SK-N-SH (cell line): Measurements from ENCODE around the gene MMP14. TPM values are rescaled to one million over a fixed set of nuclear protein-coding genes. Genes with fewer than 3 reads are reported as not detected.
"Not testable (repeated sequence)": the region's sequence is repeated elsewhere in the genome, so short reads cannot be mapped to it uniquely, and the experiment has no call there.

Experiments
- CTCF ChIA-PET: fragments of 300-600, 350-600 bp; formaldehyde crosslinking; extraction: SDS; loops from one replicate; lab custom pipeline; 2021; lab: Yijun Ruan, JAX
- POLR2A ChIA-PET: fragments of 350-600 bp; sonication (Branson Sonifier 250); formaldehyde crosslinking; extraction: SDS; loops from one replicate; lab custom pipeline; 2020; ENCODE audit warnings: antibody characterized with exemption, inconsistent platforms; lab: Yijun Ruan, JAX
- DNase-seq: peaks from one replicate; pipeline ENCODE4 v3.0.0; 2012
- H2AFZ ChIP-seq: fragments of 200-600 bp; sonication (generic); 2 replicates; pipeline ENCODE4 v1.8.1; 2016; ENCODE audit warnings: antibody characterized with exemption, mild to moderate bottlenecking, low read depth
- H3F3A ChIP-seq: fragments of 200-600 bp; sonication (generic); replicated peaks from 2 replicates; pipeline ENCODE3; 2016; ENCODE audit warnings: antibody characterized with exemption, mild to moderate bottlenecking; ENCODE audit not compliant: insufficient read depth
- H3K27ac ChIP-seq, 2 experiments: fragments of 200-500 bp in 1 of 2; fragments of 200-600 bp in 1 of 2; sonication (Bioruptor generic) in 1 of 2; sonication (generic), shearing (Covaris generic) in 1 of 2; 2 replicates each; pipeline versions ENCODE4 v1.5.1 to v1.6.1; 2014 to 2016; ENCODE audit warnings: low read depth in 2 of 2, inconsistent platforms in 1 of 2, low read length in 1 of 2, mild to moderate bottlenecking in 1 of 2, mixed read lengths in 1 of 2
- H3K27me3 ChIP-seq: fragments of 200-600 bp; sonication (generic), shearing (Covaris generic); 2 replicates; pipeline ENCODE4 v1.6.1; 2016; ENCODE audit warnings: mixed run types; ENCODE audit not compliant: insufficient read depth
- H3K36me3 ChIP-seq, 2 experiments: fragments of 200-500 bp in 1 of 2; fragments of 200-600 bp in 1 of 2; sonication (Bioruptor generic) in 1 of 2; sonication (generic) in 1 of 2; replicated peaks in 1 of 2; 2 replicates each; pipeline versions ENCODE3 to v1.5.1; 2014 to 2016; ENCODE audit warnings: low read length in 1 of 2, mild to moderate bottlenecking in 1 of 2; ENCODE audit not compliant: insufficient read depth in 2 of 2, control insufficient read depth in 1 of 2
- H3K4me1 ChIP-seq, 2 experiments: fragments of 200-500 bp in 1 of 2; fragments of 200-600 bp in 1 of 2; sonication (Bioruptor generic) in 1 of 2; sonication (generic), shearing (Covaris generic) in 1 of 2; 2 replicates each; pipeline versions ENCODE4 v1.5.1 to v1.6.1; 2014 to 2016; ENCODE audit warnings: low read depth in 1 of 2, low read length in 1 of 2, mixed run types in 1 of 2; ENCODE audit not compliant: insufficient read depth in 2 of 2, control insufficient read depth in 1 of 2
- H3K4me2 ChIP-seq: fragments of 200-600 bp; sonication (generic), shearing (Covaris generic); 2 replicates; pipeline ENCODE4 v1.6.1; 2017; ENCODE audit warnings: mixed run types
- H3K4me3 ChIP-seq, 2 experiments: fragments of 200-500 bp in 1 of 2; fragments of 200-600 bp in 1 of 2; sonication (Bioruptor generic) in 1 of 2; sonication (generic), shearing (Covaris generic) in 1 of 2; 2 replicates each; pipeline versions ENCODE4 v1.5.1 to v1.8.1; 2014 to 2016; ENCODE audit warnings: low read depth in 2 of 2, inconsistent platforms in 1 of 2, low read length in 1 of 2, mild to moderate bottlenecking in 1 of 2, mixed read lengths in 1 of 2, moderate library complexity in 1 of 2
- H3K79me2 ChIP-seq: fragments of 200-600 bp; sonication (generic); 2 replicates; pipeline ENCODE4 v1.8.1; 2017; ENCODE audit warnings: mild to moderate bottlenecking; ENCODE audit not compliant: insufficient read depth
- H3K9ac ChIP-seq: fragments of 200-600 bp; sonication (generic); 2 replicates; pipeline ENCODE4 v1.6.1; 2017; ENCODE audit warnings: mixed run types
- H3K9me2 ChIP-seq: fragments of 200-600 bp; sonication (generic); 2 replicates; pipeline ENCODE4 v1.6.1; 2017; ENCODE audit warnings: mixed run types
- H3K9me3 ChIP-seq: fragments of 200-600 bp; sonication (generic); 2 replicates; pipeline ENCODE4 v1.6.1; 2017; ENCODE audit warnings: mixed run types, mild to moderate bottlenecking, moderate library complexity
- H4K20me1 ChIP-seq: fragments of 200-600 bp; sonication (generic); 2 replicates; pipeline ENCODE4 v1.6.1; 2017; ENCODE audit warnings: mild to moderate bottlenecking, mixed run types; ENCODE audit not compliant: insufficient read depth
- CHD2 ChIP-seq: fragments of 150-350 bp; IDR thresholded peaks from 2 replicates; pipeline ENCODE4 v1.6.1; 2018; ENCODE audit warnings: low read length; ENCODE audit not compliant: partially characterized antibody
- ELF1 ChIP-seq: IDR thresholded peaks from 2 replicates; pipeline ENCODE4 v1.4.0; 2012
- EP300 ChIP-seq, 2 experiments: IDR thresholded peaks; 2 replicates each; pipeline versions ENCODE4 v1.4.0 to v1.6.1; 2012; ENCODE audit warnings: borderline replicate concordance in 1 of 2, low read depth in 1 of 2, low read length in 1 of 2
- FOSL2 ChIP-seq: IDR thresholded peaks from 2 replicates; pipeline ENCODE4 v1.4.0; 2012; ENCODE audit warnings: low read depth, mild to moderate bottlenecking, moderate library complexity, borderline replicate concordance
- JUND ChIP-seq: IDR thresholded peaks from 2 replicates; pipeline ENCODE4 v1.4.0; 2012
- MEF2A ChIP-seq: IDR thresholded peaks from 2 replicates; pipeline ENCODE4 v1.4.0; 2012; ENCODE audit warnings: low read depth, borderline replicate concordance
- POLR2AphosphoS5 ChIP-seq: IDR thresholded peaks from 2 replicates; pipeline ENCODE4 v1.6.1; 2012; ENCODE audit warnings: low read depth, low read length
- RCOR1 ChIP-seq: fragments of 150-350 bp; IDR thresholded peaks from 2 replicates; pipeline ENCODE4 v1.6.1; 2017; ENCODE audit warnings: antibody characterized with exemption, low read length
- SIN3A ChIP-seq: IDR thresholded peaks from 2 replicates; pipeline ENCODE4 v1.6.1; 2012; ENCODE audit warnings: low read depth, mild to moderate bottlenecking, low read length, moderate library complexity, borderline replicate concordance
- TAF1 ChIP-seq: IDR thresholded peaks from 2 replicates; pipeline ENCODE4 v1.6.1; 2012; ENCODE audit warnings: low read depth, mild to moderate bottlenecking, low read length, moderate library complexity, borderline replicate concordance
- TCF12 ChIP-seq: IDR thresholded peaks from 2 replicates; pipeline ENCODE4 v1.4.0; 2012
- TEAD4 ChIP-seq: IDR thresholded peaks from 2 replicates; pipeline ENCODE4 v1.4.0; 2012; ENCODE audit warnings: mild to moderate bottlenecking, borderline replicate concordance; ENCODE audit not compliant: insufficient read depth
- USF2 ChIP-seq: fragments of 150-350 bp; IDR thresholded peaks from 2 replicates; pipeline ENCODE4 v1.6.1; 2017; ENCODE audit warnings: antibody characterized with exemption, low read length, low read depth, borderline replicate concordance
- WGBS: methylation state at CpG from one replicate; pipeline ENCODE4 v1.1.6; 2017; ENCODE audit warnings: low lambda C conversion rate; 5-methylcytosine and 5-hydroxymethylcytosine counted together
- polyA plus RNA-seq, 3 experiments: library from polyadenylated mRNA; depleted of rRNA; stranded (reverse); fragments of >200 nt; gene quantifications; 2 replicates each; pipeline ENCODE4 v1.2.3, GENCODE V29; 2012
- TF ChIP-seq, protein P1 (sequence below): IDR thresholded peaks from 2 replicates; pipeline ENCODE4; 2012
- TF ChIP-seq, protein P2 (sequence below): IDR thresholded peaks from 2 replicates; pipeline ENCODE4 v1.6.1; 2012; ENCODE audit warnings: mild to moderate bottlenecking, low read depth, low read length, moderate library complexity
- TF ChIP-seq, protein P3 (sequence below): IDR thresholded peaks from 2 replicates; pipeline ENCODE4 v1.4.0; 2012; ENCODE audit warnings: low read depth, borderline replicate concordance

Gene MMP14
- polyA plus RNA-seq, 1 of the 3 experiments (the other 2 are of a cell fraction): 139 TPM

DNA sequence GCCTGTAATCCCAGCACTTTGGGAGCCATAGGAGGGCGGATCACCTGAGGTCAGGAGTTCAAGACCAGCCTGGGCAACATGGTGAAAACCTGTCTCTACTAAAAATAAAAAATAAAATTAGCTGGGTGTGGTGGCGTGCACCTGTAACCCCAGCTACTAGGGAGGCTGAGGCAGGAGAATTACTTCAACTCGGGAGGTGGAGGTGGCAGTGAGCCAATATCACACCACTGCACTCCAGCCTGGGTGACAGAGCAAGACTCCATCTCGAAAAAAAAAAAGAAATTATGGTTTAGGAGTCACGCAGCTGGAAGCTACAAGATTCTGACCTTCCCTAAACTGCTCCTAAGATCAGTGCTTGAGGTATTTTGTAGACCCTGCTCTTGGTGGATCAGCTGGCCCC lies 42.8 kb upstream of the MMP14 start:
- H3K9me3 ChIP-seq, H2AFZ ChIP-seq, H3K9ac ChIP-seq, POLR2A ChIA-PET, H3K27ac ChIP-seq, H3F3A ChIP-seq, DNase-seq, H3K4me1 ChIP-seq, H3K9me2 ChIP-seq, H3K4me3 ChIP-seq, H4K20me1 ChIP-seq, H3K79me2 ChIP-seq, H3K4me2 ChIP-seq, H3K36me3 ChIP-seq: not testable (repeated sequence)
- H3K27me3 ChIP-seq: peaks cover 37% of the 10 kb centered on the region; the same call in 1 of the 2 replicates
- 11% methylated on average over 5 of the region's 5 CpGs for WGBS
- CTCF ChIA-PET: interaction anchor here (0.6 kb wide), 3 partner anchors 59 to 233 kb away, joined by 3 to 4 read pairs (median 3); no protein-coding TSS in a partner anchor

DNA sequence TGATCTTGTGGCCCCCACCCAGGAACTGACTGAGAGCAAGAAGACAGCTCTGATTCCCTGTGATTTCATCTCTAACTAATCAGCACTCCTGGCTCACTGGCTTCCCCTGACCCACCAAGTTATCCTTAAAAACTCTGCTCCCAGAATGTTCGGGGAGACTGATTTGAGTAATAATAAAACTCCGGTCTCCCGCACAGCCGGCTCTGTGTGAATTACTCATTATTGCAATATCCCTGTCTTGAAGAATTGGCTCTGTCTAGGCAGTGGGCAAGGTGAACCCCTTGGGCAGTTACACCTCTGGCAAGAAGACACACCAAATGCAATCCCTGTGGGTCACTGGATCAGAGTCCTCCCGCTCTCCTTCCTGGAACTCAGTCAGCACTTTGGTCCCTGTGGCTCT lies 42.4 kb upstream of the MMP14 start:
- DNase-seq: no peak
- H3K79me2 ChIP-seq: no peaks in the 10 kb centered on the region
- no peaks in the 10 kb centered on the region for H3K4me1 ChIP-seq
- H4K20me1 ChIP-seq: no peaks in the 10 kb centered on the region
- POLR2A ChIA-PET: no interaction called here
- no peaks in the 10 kb centered on the region for H3K36me3 ChIP-seq
- no peaks in the 10 kb centered on the region for H3K9me3 ChIP-seq
- H3K9ac ChIP-seq: no peak overlapping the region
- H3K4me3 ChIP-seq: no peak overlapping the region
- whole genome bisulfite sequencing: 24% methylated on average over 5 of the region's 5 CpGs
- no peak overlapping the region for H3K27ac ChIP-seq
- no peak overlapping the region for H2AFZ ChIP-seq
- CTCF ChIA-PET: interaction anchor here (0.6 kb wide), 2 partner anchors 59 to 179 kb away, joined by 3 read pairs; no protein-coding TSS in a partner anchor
- H3K4me2 ChIP-seq: no peak overlapping the region
- H3F3A ChIP-seq: no peaks in the 10 kb centered on the region
- peaks cover 41% of the 10 kb centered on the region; the same call in 1 of the 2 replicates for H3K27me3 ChIP-seq
- no peaks in the 10 kb centered on the region for H3K9me2 ChIP-seq
- TF ChIP-seq TEAD4: no peak
- no peak for TF ChIP-seq SIN3A
- TF ChIP-seq EP300 (IDR thresholded peaks at IDR 0.05; ENCODE audit: borderline replicate concordance in 1 of 2, low read depth in 1 of 2, low read length in 1 of 2): no peak
- TF ChIP-seq USF2: no peak
- TF ChIP-seq ELF1: no peak
- TF ChIP-seq MEF2A: no peak
- no peak for TF ChIP-seq TAF1
- TF ChIP-seq RCOR1: no peak

DNA sequence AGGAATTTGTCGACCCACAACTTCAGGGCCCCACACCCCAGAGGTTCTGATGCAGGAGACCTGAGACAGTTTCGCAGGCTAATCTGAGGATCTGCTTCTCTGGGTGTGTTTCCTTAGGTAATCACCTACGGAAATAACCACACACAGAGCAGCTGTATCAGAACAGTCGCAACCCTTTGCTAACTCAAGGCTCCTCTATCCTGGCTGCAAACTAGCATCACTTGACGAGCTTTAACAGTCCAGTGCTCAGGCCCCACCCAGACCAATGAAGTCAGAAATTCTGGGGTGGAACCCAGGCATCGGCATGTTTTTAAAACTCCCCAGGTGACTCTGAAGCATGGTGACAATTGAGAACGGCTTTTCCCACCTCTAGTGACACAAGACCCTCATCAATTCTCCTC lies 41.8 kb upstream of the MMP14 start:
- H3K9me3 ChIP-seq: no peaks in the 10 kb centered on the region
- ChIA-PET POLR2A (no interaction called here), CTCF (interaction anchor here (1.1 kb wide), 1 partner anchor 200 kb away, joined by 3 read pairs; no protein-coding TSS in a partner anchor)
- 12% methylated on average over 6 of the region's 7 CpGs for WGBS
- no peaks in the 10 kb centered on the region for H3F3A ChIP-seq
- H3K4me2 ChIP-seq: no peak overlapping the region
- no peaks in the 10 kb centered on the region for H3K36me3 ChIP-seq
- H3K27ac ChIP-seq: no peak overlapping the region
- H3K79me2 ChIP-seq: no peaks in the 10 kb centered on the region
- H2AFZ ChIP-seq: no peak overlapping the region
- no peak for DNase-seq
- no peaks in the 10 kb centered on the region for H4K20me1 ChIP-seq
- no peaks in the 10 kb centered on the region for H3K9me2 ChIP-seq
- peaks cover 43% of the 10 kb centered on the region; the same call in 1 of the 2 replicates for H3K27me3 ChIP-seq
- H3K9ac ChIP-seq: no peak overlapping the region
- H3K4me3 ChIP-seq: no peak overlapping the region
- H3K4me1 ChIP-seq: no peaks in the 10 kb centered on the region
- TF ChIP-seq, protein P1, sequence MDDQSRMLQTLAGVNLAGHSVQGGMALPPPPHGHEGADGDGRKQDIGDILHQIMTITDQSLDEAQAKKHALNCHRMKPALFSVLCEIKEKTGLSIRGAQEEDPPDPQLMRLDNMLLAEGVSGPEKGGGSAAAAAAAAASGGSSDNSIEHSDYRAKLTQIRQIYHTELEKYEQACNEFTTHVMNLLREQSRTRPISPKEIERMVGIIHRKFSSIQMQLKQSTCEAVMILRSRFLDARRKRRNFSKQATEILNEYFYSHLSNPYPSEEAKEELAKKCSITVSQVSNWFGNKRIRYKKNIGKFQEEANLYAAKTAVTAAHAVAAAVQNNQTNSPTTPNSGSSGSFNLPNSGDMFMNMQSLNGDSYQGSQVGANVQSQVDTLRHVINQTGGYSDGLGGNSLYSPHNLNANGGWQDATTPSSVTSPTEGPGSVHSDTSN: no peak
- TF ChIP-seq JUND (no peak), CHD2 (no peak), TAF1 (no peak), TCF12 (no peak), POLR2AphosphoS5 (no peak), FOSL2 (no peak)
- TF ChIP-seq, protein P2, sequence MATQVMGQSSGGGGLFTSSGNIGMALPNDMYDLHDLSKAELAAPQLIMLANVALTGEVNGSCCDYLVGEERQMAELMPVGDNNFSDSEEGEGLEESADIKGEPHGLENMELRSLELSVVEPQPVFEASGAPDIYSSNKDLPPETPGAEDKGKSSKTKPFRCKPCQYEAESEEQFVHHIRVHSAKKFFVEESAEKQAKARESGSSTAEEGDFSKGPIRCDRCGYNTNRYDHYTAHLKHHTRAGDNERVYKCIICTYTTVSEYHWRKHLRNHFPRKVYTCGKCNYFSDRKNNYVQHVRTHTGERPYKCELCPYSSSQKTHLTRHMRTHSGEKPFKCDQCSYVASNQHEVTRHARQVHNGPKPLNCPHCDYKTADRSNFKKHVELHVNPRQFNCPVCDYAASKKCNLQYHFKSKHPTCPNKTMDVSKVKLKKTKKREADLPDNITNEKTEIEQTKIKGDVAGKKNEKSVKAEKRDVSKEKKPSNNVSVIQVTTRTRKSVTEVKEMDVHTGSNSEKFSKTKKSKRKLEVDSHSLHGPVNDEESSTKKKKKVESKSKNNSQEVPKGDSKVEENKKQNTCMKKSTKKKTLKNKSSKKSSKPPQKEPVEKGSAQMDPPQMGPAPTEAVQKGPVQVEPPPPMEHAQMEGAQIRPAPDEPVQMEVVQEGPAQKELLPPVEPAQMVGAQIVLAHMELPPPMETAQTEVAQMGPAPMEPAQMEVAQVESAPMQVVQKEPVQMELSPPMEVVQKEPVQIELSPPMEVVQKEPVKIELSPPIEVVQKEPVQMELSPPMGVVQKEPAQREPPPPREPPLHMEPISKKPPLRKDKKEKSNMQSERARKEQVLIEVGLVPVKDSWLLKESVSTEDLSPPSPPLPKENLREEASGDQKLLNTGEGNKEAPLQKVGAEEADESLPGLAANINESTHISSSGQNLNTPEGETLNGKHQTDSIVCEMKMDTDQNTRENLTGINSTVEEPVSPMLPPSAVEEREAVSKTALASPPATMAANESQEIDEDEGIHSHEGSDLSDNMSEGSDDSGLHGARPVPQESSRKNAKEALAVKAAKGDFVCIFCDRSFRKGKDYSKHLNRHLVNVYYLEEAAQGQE: no peak
- TF ChIP-seq, protein P3, sequence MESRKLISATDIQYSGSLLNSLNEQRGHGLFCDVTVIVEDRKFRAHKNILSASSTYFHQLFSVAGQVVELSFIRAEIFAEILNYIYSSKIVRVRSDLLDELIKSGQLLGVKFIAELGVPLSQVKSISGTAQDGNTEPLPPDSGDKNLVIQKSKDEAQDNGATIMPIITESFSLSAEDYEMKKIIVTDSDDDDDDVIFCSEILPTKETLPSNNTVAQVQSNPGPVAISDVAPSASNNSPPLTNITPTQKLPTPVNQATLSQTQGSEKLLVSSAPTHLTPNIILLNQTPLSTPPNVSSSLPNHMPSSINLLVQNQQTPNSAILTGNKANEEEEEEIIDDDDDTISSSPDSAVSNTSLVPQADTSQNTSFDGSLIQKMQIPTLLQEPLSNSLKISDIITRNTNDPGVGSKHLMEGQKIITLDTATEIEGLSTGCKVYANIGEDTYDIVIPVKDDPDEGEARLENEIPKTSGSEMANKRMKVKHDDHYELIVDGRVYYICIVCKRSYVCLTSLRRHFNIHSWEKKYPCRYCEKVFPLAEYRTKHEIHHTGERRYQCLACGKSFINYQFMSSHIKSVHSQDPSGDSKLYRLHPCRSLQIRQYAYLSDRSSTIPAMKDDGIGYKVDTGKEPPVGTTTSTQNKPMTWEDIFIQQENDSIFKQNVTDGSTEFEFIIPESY: no peak
